Measurements from ENCODE around the gene MCUB.
"Not testable (repeated sequence)": the region's sequence is repeated elsewhere in the genome, so short reads cannot be mapped to it uniquely, and the experiment has no call there.

Gene MCUB

DNA sequence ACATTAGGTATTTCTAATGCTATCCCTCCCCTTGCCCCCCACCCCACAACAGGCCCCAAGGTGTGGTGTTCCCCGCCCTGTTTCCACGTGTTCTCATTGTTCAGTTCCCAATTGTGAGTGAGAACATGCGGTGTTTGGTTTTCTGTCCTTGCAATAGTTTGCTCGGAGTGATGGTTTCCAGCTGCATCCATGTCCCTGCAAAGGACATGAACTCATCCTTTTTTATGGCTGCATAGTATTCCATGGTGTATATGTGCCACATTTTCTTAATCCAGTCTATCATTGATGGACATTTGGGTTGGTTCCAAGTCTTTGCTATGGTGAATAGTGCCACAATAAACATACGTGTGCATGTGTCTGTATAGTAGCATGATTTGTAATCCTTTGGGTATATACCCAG is 20.0 kb downstream of the MCUB start:
- DNase-seq: not testable (repeated sequence)

DNA sequence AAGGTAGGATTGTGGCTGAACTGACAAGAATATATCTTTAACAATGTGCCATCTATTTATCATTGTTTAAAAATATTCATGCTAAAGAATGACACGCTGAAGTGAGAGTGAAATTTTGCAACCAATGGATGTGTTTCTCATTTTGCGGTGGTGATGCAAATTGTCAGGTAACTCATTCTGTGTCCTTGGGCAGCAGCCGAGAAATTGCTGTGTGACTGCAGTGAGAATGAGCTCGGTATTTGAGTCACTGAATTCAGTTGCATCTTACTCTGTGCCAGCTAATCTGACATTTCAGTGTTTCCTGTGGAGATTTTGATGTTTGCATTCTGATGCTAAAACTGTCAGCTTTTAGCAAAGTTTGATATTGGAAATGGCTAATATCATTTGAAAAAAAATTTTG is 28.1 kb downstream of the MCUB start:
- DNase-seq: no peak

DNA sequence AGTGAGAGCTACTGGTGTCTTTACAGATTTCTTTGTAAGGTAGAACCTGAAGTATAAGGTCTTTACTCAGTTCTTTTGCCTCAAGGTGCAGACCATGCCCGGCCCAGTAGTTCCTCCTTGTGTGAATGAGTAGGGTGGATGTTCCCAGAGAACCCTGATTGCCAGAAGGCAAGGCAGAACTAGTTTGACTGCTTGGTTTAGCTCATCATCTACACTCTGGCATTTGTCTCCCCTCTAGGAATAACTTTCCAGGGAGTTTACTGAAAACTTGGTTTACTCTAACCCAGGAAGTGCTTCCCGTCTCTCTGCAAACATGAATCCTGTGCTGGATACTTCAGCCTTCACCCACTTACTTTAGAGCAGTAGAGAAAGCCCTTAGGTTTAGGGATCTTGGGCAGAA is 29.1 kb downstream of the MCUB start:
- DNase-seq: no peak

DNA sequence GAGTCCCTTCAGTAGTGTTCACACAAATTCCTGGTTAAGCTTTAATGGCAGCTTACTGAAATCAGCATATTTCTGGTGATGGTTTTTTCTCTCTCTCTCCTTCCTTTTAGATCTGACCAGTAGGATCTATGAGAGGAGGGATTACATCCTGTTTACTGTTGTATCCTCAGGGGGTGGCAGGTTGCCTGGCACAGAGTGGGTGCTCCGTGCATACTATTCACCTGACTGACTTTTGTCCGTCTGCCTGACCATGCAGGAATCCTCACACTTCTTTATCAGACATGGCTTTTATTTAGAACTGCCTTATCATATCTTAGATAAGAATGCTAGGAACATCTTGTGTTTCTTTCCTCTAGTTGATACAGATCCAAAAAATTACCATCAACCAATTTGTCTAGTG is 29.6 kb downstream of the MCUB start:
- no peak for DNase-seq

DNA sequence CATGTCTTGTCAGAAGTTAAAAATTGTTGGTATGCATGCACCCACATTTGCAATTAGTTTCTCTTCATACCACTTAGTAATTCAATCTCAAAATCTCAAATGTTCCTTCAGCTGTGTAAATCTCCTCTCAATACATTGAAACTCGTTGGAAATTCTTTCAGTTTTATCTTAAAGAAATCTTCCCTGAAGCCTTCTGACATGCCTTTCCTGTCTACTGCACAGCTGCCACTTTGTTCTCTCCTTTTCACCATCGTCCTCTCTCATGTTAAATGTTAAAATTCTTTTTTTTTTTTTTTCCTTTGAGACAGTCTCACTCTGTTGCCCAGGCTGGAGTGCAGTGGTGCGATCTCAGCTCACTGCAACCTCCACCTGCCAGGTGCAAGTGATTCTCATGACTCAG is 30.9 kb downstream of the MCUB start:
- no peak for DNase-seq

DNA sequence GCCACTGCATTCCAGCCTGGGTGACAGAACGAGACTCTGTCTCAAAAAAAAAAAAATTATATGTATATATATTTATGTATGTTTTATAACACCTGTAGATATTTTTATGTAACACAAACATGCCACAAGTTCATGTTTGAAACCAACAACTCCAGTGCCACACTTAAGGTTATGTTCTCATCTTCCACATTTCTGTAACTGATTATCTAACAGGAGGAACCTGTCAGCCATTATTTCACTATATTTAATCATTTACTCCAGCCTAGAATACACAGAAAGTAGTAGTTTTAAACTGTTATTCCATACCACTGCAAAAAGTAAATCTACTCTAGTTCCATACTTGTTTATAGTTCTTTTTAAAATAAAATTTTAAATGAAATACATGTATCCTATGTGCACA is 32.3 kb downstream of the MCUB start:
- no peak for DNase-seq

DNA sequence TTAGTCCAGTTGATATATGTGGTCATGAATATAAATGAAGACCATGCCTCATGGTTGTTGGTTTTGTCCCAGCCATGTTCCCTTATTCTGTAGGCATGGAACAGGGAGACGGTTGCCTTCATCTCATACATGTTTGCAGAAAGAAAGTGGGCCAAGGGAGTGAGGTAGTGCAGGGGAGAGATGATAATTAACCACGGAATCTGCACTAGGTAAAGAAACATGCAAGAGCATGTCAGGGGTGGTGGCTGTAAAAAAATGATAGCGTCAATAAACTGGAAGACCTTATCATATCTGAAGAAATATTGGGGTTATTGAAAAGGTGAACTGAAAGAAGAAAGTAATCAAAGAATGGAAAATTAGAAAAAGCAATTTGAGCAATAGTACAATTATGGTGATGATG is 35.1 kb downstream of the MCUB start:
- not testable (repeated sequence) for DNase-seq

DNA sequence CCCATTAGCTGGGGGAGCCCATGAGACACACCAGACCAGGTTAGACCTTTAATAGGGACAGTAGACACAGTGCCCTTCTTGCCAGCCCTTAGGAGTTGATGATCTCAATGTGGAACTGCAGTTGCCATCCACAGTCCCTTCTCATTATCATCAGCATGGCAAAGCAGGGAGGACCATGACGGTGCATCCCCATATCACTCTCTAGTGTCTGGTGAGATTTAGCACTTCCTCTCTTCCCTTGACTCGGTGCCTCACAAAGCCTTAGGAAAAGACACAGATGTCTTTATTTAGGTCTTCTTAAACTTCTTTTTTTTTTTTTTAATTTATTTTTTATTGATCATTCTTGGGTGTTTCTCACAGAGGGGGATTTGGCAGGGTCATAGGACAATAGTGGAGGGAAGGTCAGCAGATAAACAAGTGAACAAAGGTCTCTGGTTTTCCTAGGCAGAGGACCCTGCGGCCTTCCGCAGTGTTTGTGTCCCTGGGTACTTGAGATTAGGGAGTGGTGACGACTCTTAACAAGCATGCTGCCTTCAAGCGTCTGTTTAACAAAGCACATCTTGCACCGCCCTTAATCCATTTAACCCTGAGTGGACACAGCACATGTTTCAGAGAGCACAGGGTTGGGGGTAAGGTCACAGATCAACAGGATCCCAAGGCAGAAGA is 36.5 kb downstream of the MCUB start:
- DNase-seq: not testable (repeated sequence)

DNA sequence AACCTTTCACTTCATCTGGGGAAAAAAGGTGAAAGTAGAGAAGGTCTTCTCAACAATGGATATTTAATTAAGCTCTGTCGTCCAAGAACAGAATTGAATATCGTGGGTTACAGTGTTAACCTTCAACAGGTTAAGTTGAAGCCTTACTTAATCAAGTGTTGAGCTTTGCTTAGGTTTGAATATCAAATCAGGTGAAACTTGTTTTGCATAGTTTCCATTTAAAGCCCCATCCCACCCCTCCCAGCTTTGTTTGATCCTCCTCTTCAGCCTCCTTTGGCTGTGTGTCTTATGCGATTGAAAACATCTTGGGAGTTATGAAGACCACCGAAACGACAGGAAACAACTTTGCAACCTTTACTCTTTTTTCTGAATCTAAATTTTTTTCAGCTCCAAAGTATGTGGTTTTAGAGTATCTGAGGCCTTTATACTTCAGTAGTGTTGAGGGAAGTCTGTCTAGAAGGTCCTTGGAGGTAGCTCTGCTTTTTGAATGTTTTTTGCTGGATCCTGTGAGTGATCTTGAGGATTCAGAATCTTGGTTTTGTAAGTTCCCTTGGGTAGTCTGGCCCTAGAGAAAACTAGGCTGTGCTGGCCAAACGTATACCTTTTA is 39.1 kb downstream of the MCUB start:
- no peak for DNase-seq

DNA sequence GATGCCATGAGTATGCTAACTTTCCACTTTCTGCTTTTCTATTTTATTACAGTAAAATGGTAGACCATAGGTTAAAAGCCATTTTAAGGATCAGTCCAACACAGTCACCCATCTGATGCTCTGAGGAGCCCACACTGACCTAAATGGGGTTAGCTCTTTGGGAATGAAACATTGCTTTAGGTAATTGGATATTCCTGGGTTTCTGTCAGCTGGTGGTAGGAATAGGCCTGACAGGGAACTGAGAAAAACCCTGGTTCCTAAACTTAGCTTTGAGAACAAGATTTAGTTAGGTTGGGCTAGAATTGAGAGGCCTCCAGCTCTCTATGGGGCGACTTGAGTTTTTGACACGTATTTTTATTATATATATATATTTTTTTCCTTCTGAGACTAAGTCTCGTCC is 40.4 kb downstream of the MCUB start:
- DNase-seq: no peak

DNA sequence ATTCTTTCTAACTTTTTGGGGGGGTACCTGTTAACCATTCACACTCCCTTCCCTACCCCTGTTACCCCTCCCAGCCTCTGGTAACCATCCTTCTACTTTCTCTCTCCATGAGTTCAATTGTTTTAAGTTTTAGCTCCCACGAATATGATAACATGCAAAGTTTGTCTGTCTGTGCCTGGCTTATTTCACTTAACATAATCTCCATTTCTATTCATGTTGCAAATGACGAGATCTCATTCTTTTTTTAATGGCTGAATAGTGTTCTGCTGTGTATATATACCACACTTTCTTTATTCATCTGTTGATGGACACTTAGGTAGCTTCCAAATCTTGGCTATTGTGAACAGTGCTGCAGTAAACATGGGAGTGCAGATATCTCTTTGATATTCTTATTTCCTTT is 41.3 kb downstream of the MCUB start:
- no peak for DNase-seq

DNA sequence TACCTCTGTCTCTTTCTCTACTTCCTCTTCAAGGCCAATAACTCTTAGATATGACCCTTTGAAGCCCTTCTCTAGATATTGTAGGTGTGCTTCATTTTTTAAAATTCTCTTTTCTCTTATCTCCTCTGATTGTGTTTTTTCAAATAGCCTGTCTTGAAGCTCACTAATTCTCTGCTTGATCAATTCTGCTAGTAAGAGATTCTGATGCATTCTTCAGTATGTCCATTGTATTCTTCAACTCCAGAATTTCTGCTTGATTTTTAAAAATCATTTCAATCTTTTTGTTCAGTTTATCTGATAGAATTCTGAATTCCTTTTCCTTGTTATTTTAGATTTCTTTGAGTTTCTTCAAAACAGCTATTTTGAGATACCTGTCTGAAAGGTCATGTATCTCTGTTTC is 47.9 kb downstream of the MCUB start:
- no peak for DNase-seq

DNA sequence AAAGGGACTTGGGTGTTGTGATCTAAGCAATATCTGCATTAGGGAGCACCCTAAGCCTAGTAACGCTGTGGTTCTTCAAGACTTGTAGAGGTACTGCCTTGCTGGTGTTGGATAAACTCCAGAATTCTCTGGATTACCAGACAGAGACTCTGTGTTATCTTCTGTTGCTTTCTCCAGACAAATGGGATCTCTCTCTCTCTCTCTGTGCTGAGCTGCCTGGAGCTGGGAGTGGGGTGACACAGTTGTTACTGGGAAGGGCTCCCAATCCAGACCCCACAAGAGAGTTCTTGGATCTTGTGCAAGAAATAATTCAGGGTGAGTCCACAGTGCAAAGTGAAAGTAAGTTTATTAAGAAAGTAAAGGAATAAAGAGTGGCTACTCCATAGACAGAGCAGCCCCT is 48.8 kb downstream of the MCUB start:
- DNase-seq: no peak

DNA sequence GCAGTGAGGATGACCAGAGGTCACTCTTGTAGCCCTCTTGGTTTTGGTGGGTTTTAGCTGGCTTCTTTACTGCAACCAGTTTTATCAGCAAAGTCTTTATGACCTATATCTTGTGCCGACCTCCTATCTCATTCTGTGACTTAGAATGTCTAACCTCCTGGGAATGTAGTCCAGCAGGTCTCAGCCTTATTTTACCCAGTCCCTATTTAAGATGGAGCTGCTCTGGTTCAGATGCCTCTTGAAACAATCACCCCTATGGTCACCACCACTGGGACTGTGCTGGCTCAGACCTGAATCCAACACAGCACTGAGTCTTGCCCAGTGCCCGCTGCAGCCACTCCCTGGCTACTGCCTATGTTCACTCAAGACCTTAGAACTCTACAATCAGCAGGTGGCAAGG is 49.4 kb downstream of the MCUB start:
- DNase-seq: no peak

DNA sequence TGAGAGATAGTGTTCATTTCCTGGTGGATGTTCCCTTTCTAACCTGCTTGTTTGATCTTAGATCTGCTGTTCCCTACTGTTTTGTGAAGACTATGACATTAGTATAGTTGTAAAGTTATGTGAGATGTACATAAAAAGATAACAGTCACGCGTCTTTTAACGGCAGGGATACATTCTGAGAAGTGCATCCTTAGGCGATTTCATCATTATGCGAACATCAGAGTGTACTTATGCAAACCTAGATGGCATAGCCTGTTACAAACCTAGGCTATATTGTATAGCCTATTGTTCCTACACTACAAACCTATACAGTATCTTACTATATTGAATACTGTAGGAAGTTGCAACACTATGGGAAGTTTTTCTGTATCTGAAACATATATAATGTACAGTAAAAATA is 50.4 kb downstream of the MCUB start:
- no peak for DNase-seq

DNA sequence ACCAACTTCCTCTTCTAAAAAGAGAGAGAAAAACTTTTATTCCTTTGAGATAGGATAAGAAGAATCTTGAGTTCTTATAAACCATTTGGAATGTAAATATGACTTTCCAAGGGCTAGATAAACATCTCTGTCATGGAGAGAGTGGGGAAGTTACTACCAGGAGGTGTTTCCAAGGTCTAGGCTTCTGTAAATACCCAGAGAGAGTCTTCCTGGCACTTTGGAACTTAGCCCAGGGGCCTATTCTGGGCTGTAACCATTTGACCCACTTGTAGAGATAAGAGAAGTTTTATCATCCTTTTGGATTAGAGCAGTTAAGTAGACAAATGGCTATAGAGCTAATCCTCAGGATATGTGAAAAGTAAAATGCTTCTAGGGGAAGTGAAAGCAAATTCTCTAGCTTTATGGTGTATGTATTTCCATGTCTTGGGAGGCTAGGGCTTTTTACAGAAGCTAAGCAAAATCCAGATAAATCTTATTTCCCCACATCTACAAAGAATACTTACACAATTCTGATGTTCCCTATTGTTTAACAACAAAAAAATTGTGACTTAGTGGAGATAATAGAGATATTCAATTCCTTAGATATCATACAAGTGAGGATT is 51.1 kb downstream of the MCUB start:
- DNase-seq: no peak

DNA sequence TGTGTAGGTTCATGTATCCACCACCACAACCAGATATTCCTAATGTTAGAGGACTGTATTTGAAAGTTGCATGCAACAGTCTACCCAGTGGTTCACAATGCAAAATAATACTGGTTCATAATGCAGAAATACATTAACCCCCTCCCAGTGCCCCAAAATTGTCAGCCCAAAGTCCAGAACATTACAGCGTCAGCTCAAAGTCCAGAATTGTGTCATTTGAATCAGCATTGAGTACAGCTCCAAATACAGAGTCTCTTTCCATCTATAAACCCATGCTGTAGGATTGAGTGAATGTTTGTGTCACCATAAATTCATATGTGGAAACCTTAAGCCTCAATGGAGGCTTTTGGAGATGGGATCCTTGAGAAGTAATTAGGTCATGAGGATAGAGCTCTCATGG is 54.0 kb downstream of the MCUB start:
- DNase-seq: no peak

DNA sequence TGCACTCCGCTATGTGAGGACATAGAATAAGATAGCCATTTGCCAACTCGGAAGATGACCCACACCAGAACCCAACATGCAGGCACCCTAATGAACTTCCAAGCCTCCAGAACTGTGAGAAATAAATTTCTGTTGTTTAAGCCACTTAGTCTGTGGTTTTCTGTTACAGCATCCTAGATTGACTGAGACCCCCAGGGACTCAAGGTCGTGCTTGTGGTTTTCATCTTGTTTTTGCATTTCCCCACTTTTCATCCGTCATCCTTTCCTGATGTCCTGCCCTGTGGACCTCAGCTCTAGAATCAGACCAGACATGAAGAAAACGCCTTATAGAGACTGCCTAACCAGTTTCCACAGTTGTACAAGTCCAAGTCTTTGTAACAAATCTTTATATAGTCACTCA is 54.4 kb downstream of the MCUB start:
- DNase-seq: no peak

DNA sequence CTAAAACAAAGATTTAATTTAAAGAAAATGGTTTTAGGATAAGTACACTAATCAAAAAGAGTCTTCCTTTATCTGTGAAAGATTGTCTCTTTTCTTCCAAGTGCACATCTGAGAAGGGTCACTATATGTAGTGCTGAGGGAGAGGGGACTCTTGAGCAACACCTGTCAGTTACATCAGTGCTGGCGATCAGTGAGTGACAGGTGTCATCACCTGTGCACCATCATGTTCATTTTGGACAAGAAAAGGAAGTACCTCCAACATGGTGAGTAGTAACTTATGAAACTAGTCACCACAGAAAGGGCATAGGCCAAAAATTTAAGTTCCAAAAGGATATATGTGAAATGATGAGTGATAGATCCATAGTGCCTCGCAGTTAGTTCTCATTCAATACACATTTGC is 55.7 kb downstream of the MCUB start:
- DNase-seq: no peak

DNA sequence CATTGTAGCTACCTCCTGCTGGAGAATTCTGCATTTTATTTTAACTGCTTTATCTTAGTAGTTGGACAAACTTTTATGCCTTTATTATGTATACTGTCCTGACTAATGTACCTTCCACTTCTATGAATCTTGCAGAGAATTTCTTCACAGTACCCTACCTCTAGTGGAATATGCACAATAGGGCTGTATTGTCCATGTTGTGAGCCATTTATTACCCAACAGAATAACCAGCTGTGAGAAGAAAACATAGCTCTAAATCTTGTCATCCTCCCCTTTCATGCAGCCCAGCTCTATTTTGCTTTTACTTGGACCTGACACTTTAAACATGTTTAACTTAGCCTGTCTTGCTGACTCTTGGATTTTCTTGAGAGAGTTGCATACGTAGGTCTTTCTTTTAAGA is 56.2 kb downstream of the MCUB start:
- no peak for DNase-seq

DNA sequence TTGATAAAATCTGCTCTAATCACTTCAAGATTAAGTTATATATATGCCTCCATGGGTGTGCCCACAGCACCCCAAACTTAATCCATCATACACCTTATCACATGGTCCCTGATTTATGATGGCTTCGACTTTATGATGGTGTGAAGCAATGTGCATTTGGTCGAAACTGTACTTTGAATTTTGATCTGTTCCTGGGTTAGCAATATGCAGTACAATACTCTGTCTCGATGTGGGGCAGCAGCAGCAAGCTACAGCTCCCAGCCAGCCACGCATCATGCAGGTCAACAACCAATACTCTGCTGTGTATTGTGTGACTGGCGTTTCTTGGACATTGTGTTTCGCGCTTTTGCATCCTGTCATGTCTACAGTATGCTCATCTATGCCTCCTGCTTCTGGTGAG is 62.6 kb downstream of the MCUB start:
- DNase-seq: no peak

DNA sequence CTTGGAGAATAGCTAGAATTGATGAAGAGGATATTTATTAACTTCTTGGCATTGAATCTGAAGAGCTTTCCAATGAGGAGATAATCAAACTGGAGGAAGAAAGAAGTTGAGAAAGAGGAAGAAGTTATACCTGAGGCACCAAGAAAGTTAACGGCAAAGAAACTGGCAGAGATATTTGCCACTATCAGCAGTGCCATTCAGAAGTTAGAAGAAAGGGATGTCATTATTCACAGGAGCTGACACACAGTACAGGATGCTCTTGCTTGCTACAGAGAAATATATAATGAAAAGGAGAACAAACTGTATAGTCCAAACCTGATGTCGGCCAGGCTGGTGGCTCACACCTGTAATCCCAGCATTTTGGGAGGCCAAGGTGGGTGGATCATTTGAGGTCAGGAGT is 64.5 kb downstream of the MCUB start:
- DNase-seq: no peak

DNA sequence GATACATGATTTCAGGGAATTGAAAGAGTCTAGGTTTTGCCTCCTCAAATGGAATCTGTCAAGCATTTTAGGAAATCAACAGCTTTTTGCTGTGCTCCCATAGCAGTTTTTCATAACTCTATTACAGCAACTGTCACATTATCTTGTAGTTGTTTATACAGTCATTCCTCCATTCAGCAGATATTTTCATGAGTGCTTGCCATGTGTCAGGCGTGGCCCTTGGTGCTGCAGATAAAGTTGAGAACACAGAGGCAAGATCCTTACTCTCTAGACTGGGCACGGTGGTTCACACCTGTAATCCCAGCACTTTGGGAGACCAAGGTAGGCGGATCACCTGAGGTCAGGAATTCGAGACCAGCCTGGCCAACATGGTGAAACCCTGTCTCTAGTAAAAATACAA is 67.3 kb downstream of the MCUB start:
- no peak for DNase-seq

DNA sequence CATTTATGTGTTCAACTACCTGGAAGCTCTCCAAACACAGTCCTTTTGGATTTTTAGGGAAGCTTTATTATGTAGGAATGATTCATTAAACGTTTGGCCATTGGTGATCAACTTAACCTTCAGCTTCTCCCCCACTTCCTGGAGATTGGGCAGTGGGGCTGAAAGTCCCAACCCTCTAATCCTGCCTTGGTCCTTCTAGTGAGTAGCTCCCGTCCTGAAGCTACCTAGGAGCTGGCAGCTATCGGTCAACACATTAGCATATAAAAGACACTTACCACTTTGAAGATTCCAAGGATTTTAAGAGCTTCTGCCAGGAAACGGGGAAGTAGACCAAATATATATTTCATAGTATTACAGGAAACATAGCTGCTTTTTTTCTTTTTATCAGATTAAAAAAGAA is 69.7 kb downstream of the MCUB start:
- DNase-seq: no peak

DNA sequence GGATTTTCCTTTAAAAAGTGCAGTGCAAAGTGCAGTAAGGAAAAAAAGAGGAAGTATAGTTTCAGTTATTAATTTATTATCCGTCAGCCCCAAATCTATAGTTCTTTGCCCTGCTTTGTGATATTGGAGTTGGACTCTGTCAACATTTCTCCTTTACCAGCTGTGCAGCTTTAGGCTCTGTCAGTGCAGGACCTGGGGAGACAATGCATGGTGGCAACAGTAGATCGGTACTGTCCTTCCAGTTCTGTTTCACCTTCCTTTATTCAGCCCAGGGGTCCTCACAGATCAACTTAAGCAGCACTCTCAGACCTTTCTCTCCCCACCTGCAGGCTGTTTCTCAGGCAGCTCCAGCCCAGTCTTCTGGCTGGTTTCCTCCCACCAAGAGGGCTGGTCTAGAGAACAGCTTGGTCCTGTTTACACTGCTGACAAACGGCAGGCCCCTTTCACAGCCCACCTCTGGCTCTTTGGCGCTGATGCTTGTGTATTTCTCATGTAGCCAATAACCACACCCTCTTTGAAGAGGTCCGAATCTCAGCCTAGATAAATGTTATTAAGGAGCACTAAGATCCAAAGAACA is 71.6 kb downstream of the MCUB start:
- DNase-seq: no peak
